PFSK-1 (cell line): ENCODE results near the gene CBX8.

Source experiments
- FOXP2 ChIP-seq: optimal IDR thresholded peaks from 2 replicates; pipeline ENCODE3; 2011; ENCODE audit warnings: borderline replicate concordance, control low read depth, inconsistent platforms; ENCODE audit not compliant: insufficient read depth; ENCODE audit errors: extremely low read length, extremely low read depth
- POLR2AphosphoS5 ChIP-seq: IDR thresholded peaks from 2 replicates; pipeline ENCODE4 v1.6.1; 2012; ENCODE audit warnings: low read depth, mild to moderate bottlenecking, control low read depth, low read length, moderate library complexity
- REST ChIP-seq, 2 experiments: IDR thresholded peaks; 2 replicates each; pipeline versions ENCODE4 v1.6.1 to v1.8.0; 2011 to 2012; ENCODE audit warnings: low read depth in 2 of 2, low read length in 2 of 2, control low read depth in 1 of 2, inconsistent platforms in 1 of 2, mild to moderate bottlenecking in 1 of 2, moderate library complexity in 1 of 2; ENCODE audit not compliant: insufficient read depth in 1 of 2
- SIN3A ChIP-seq: IDR thresholded peaks from 2 replicates; pipeline ENCODE4 v1.6.1; 2012; ENCODE audit warnings: mild to moderate bottlenecking, low read length, moderate library complexity, borderline replicate concordance; ENCODE audit not compliant: insufficient read depth
- TAF1 ChIP-seq: IDR thresholded peaks from 2 replicates; pipeline ENCODE4 v1.6.1; 2012; ENCODE audit warnings: low read length, control low read depth, borderline replicate concordance; ENCODE audit not compliant: insufficient read depth

GRCh38 chr17:79784353-79785016 lies 12.4 kb downstream of the CBX8 start:
- TF ChIP-seq POLR2AphosphoS5 = no peak
- TF ChIP-seq REST (IDR thresholded peaks at IDR 0.05; ENCODE audit: insufficient read depth in 1 of 2, low read depth in 2 of 2, low read length in 2 of 2) = no peak
- TF ChIP-seq SIN3A = no peak
- no peak for TF ChIP-seq TAF1
- TF ChIP-seq FOXP2 = no peak
